ENCODE measurements around the gene CNTNAP2. TPM values are rescaled to one million over a fixed set of nuclear protein-coding genes. Genes with fewer than 3 reads are reported as not detected.

Gene CNTNAP2
- total RNA-seq, 4 donors from 2014 or later = not detected

DNA sequence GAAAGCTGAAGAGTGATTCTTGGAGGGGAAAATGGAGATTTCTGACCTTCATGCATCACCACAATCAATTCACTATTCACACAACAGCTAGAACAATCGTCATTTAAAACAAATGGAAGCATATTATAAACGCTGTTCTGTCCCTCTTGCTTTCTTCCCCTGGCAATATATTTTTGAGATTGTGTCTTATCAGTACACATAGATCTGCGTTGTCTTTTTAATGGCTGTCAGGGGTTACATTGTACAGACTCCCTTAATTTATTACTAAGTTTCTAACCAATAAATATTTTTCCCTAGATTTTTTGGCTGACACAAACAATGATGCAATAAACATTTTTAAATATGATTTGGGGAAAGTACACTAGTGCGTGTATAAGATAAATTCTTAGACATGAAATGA lies 1358.3 kb downstream of the CNTNAP2 start:
- no peak overlapping the region for H3K4me3 ChIP-seq
- in situ Hi-C loops (cut with MboI; ENCODE audit: low sequenced_read_pairs in 4 of 4) = no loop called here

DNA sequence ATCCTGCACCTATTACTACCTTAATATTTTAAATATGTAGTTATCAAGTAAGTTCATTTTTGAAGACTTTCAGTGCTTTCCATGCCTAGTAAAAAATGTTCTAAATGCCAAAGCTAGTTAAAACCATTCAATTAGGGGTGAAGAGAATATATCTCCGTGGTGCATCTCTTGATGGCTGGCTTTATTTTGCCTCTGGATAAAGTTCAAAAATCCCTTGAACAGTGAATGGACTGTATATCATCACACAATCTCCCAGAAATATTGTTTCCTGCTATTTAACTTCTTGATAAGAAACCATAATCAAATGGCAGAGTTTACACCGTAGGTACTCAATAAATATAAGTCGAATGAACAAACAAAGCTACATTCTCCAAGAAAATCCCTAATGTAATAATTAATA lies 1360.9 kb downstream of the CNTNAP2 start:
- H3K4me1 ChIP-seq = no peaks in the 10 kb centered on the region
- TF ChIP-seq POLR2A (IDR thresholded peaks at IDR 0.05) = no peak
- TF ChIP-seq, protein P1, sequence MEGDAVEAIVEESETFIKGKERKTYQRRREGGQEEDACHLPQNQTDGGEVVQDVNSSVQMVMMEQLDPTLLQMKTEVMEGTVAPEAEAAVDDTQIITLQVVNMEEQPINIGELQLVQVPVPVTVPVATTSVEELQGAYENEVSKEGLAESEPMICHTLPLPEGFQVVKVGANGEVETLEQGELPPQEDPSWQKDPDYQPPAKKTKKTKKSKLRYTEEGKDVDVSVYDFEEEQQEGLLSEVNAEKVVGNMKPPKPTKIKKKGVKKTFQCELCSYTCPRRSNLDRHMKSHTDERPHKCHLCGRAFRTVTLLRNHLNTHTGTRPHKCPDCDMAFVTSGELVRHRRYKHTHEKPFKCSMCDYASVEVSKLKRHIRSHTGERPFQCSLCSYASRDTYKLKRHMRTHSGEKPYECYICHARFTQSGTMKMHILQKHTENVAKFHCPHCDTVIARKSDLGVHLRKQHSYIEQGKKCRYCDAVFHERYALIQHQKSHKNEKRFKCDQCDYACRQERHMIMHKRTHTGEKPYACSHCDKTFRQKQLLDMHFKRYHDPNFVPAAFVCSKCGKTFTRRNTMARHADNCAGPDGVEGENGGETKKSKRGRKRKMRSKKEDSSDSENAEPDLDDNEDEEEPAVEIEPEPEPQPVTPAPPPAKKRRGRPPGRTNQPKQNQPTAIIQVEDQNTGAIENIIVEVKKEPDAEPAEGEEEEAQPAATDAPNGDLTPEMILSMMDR (IDR thresholded peaks at IDR 0.05 in 4 of 5, conservative IDR thresholded peaks at IDR 0.05 in 1 of 5) = no peak
- H3K9me3 ChIP-seq = no peaks in the 10 kb centered on the region
- in situ Hi-C loops (cut with MboI; ENCODE audit: low sequenced_read_pairs in 4 of 4) = no loop called here
- H3K4me3 ChIP-seq = no peak overlapping the region
- intact Hi-C loops (cut with DNase I; ENCODE audit: low total_unique reads) = no loop called here
- DNase-seq (no peak), ATAC-seq (no peak)
- no peaks in the 10 kb centered on the region for H3K36me3 ChIP-seq
- no peaks in the 10 kb centered on the region for H3K27me3 ChIP-seq
- no peak overlapping the region for H3K27ac ChIP-seq

More for the DNA sequence above, 1358.3 kb downstream of the CNTNAP2 start:
- Histone ChIP-seq H3K36me3 (no peaks in the 10 kb centered on the region), H3K4me1 (no peaks in the 10 kb centered on the region), H3K27ac (no peak overlapping the region), H3K27me3 (no peaks in the 10 kb centered on the region), H3K9me3 (no peaks in the 10 kb centered on the region)
- intact Hi-C loops (cut with DNase I; ENCODE audit: low total_unique reads) = no loop called here
- no peak for TF ChIP-seq POLR2A (IDR thresholded peaks at IDR 0.05)
- TF ChIP-seq, protein P1 (IDR thresholded peaks at IDR 0.05 in 4 of 5, conservative IDR thresholded peaks at IDR 0.05 in 1 of 5) = no peak
- ATAC-seq = no peak
- no peak for DNase-seq

DNA sequence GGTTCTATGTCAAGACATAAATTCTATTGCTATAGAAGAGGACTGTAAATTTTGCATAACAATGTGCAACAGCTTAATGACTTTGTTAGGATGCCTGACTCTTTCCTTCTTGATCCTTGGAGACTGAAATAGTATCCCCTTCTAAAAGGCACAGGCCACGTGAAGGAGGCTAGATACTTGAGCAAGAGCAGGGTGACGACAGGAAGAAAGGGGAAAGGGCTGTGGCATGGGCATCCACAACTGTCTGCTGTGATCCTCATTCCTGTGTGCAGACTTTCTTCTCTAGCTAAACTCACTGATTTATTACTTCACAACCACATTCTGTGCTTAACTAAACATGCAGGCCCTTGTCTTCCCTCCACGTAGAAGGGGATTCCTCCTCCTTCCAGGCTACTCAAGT lies 1362.2 kb downstream of the CNTNAP2 start:
- ATAC-seq (no peak), DNase-seq (no peak)
- Histone ChIP-seq H3K36me3 (no peaks in the 10 kb centered on the region), H3K4me3 (no peak overlapping the region), H3K27ac (no peak overlapping the region), H3K4me1 (no peaks in the 10 kb centered on the region), H3K9me3 (no peaks in the 10 kb centered on the region), H3K27me3 (no peaks in the 10 kb centered on the region)
- intact Hi-C loops (cut with DNase I; ENCODE audit: low total_unique reads) = no loop called here
- TF ChIP-seq POLR2A (IDR thresholded peaks at IDR 0.05) = no peak
- TF ChIP-seq, protein P1 (IDR thresholded peaks at IDR 0.05 in 4 of 5, conservative IDR thresholded peaks at IDR 0.05 in 1 of 5) = no peak
- in situ Hi-C loops (cut with MboI; ENCODE audit: low sequenced_read_pairs in 4 of 4) = no loop called here

DNA sequence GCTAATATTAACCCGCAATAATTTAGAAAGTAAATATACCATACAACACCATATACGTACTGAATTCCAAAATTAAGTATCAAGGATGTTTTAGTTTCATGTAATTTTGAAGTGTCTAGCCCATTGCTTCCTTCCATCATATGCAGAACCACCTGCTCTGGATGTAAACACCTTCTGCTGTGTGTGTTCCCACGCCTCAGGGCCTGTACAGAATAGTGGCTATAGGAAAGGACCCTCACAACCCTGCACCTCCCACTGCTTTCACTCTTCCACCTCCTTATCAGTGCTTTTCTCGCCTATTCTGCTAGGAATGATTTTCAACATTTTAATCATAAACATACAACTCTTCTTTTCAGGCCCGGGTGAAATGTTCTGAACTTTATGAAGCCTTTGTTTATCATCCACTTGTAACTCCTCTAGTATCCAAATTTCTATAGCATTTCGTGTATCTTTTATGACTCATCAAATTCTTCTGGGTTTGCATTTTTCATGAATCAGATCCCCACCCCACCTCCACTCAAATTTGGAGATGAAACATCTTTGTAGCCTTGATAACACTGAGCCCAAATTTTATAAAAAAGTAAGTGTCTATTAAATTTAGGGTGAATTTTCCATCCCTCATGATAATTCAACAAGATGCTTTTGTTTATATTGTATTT lies 1367.2 kb downstream of the CNTNAP2 start:
- Histone ChIP-seq H3K27ac (no peak overlapping the region), H3K4me1 (no peaks in the 10 kb centered on the region), H3K9me3 (no peaks in the 10 kb centered on the region), H3K4me3 (no peak overlapping the region), H3K36me3 (no peaks in the 10 kb centered on the region), H3K27me3 (no peaks in the 10 kb centered on the region)
- in situ Hi-C loops (cut with MboI; ENCODE audit: low sequenced_read_pairs in 4 of 4) = no loop called here
- intact Hi-C loops (cut with DNase I; ENCODE audit: low total_unique reads) = no loop called here
- DNase-seq (no peak), ATAC-seq (no peak)
- TF ChIP-seq, protein P1 (IDR thresholded peaks at IDR 0.05 in 4 of 5, conservative IDR thresholded peaks at IDR 0.05 in 1 of 5) = no peak
- no peak for TF ChIP-seq POLR2A (IDR thresholded peaks at IDR 0.05)

All from gastrocnemius medialis (tissue), 4 donors.